ENCODE results near the gene TNFRSF17.
"Not testable (repeated sequence)": the region's sequence is repeated elsewhere in the genome, so short reads cannot be mapped to it uniquely, and the experiment has no call there.

The TNFRSF17 gene

DNA sequence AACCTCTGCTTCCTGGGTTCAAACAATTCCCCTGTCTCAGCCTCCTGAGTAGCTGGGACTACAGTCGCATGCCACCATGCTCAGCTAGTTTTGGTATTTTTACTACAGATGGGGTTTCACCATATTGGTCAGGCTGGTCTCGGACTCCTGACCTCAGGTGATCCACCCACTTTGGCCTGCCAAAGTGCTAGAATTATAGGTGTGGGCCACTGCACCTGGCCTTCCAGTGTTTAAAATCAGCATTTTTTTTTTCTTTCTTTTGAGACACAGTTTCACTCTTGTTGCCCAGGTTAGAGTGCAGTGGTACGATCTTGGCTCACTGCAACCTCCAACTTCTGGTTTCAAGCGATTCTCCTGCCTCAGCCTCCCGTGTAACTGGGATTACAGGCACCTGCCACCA is 5.3 kb downstream of the TNFRSF17 start:
- not testable (repeated sequence) for DNase-seq (ENCODE audit: low read depth)

DNA sequence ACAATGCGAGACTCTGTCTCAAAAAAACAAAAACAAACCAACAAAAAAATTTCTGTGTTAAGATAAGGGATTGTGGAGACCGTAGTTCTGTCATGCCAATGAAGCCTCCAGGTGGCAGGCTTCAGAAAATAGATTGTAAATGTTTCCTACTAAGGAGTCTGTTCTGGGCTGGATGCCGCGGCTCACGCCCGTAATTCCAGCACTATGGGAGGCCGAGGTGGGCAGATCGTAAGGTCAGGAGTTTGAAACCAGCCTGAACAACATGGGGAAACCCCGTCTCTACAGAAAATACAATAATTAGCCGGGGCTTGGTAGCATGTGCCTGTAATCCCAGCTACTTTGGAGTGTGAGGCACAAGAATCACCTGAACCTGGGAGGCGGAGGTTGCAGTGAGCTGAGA is 7.1 kb downstream of the TNFRSF17 start:
- DNase-seq (ENCODE audit: low read depth) = peak; percentile 40

DNA sequence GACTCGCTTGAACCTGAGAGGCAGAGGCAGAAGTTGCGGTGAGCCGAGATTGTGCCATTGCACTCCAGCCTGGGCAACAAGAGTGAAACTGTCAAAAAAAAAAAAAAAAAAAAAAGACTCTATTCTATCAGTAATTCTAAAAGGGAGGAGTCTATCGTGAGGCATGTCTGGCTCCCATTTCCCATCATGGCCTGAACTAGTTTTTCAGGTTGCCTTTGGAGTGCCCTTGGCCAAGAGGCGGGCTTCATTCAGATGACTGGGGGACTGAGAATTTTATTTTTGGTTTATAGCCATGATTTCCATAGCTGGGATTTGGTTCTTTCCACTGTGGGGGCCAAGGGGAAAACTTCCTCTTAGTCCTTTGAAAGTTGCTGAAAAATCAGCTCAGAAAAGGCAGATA is 8.1 kb downstream of the TNFRSF17 start:
- no peak for DNase-seq (ENCODE audit: low read depth)

DNA sequence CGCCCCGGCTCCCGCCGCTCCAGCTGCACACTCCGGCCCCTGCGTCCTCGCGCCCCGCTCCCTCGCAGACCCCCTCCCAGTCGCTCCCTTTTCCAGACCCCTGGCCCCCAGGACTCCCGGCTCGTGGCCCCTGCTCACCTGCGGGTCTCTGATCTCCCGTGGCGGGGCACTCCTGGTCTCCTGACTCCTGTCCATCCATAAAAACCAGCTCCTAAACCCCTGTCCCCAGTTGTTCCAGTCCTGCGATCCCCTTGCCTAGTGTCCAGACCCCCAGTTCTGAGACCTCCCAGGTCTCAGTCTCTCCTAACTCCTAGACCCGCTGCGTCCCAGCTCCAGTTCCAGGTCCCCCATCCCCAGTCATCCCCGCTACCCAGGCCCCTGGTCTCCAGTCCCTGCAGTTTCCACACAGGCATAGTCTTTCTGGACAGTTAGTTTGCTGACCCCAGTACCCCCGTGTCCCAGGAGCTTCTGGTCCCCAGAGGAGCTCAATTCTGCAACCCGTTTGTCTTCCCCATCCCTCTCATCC is 11.9 kb downstream of the TNFRSF17 start:
- DNase-seq (ENCODE audit: low read depth) = no peak

DNA sequence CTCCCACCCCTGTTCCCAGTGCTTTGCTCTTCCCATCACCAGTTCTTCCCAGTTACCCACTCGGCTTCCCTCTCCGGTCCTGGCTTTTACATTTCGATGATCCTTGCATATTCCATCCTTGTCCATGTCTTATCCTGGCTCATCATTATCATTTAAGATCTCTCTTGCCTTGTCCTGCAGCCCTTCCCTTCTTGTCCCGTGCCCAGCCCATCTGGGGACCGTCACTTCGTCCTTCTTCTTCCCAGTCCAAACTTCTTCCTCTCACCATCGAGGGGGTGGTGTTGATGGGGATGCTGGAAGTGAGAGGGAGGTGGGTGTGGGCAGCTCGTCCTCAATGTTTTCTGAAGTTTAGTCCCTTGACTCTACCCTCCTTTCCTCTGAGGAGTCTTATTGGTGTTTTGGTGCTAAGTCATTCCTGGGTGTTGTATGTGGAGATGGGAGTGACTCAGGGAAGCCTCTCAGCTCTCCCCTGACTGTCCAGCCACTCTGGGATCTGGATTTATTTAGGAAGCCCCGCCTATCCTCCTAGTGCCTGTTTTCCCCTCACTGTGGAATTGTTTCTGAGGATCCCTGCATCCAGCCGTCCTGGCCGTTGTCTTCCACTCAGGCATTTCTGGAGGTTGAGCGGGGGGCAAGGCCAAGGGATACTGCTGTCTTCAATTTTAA is 12.5 kb downstream of the TNFRSF17 start:
- peak; percentile 86 for DNase-seq (ENCODE audit: low read depth)

DNA sequence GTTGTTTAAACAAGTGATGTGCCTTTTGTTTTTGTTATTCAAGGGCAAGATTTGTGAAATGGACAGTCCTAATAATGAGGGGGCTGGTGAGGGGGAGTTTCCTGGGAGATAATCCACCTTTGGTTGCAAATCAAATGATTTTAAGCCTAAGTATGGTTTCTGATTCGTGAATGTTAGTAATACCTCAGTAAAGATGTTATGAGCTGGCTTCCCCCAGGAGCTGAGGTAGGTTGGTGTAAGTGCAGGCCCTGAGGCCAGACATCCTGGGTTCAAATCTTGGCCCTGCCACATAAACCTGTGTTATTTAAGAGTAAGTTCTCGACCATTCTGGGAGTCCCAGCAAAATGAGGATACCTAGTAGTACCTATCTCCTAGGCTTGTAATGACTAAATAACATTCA is 13.1 kb downstream of the TNFRSF17 start:
- DNase-seq (ENCODE audit: low read depth) = peak; percentile 5

DNA sequence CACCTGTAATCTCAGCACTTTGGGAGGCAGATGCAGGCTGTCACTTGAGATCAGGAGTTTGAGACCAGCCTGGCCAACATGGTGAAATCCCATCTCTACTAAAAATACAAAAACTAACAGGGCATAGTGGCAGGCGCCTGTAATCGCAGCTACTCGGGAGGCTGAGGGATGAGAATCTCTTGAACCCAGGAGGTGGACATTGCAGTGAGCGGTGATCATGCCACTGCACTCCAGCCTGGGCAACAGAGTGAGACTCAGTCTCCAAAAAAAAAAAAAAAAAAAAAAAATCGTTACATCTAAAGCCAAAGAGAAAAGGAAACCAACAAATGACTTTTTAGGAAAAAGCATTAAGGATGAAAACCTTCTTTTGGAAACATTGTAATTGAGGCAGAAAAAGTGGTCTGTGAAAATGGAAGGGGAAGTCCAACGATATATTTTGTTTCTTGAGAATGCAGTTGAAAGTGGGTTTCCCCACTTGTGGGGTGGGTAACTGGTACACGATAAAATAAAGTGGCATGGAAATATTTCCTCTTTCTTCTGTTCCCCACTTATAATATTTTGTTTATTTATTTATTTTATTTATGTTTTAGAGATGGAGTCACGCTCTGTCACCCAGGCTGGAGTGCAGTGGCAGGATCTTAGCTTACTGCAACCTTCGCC is 14.1 kb downstream of the TNFRSF17 start:
- DNase-seq (ENCODE audit: low read depth) = no peak

DNA sequence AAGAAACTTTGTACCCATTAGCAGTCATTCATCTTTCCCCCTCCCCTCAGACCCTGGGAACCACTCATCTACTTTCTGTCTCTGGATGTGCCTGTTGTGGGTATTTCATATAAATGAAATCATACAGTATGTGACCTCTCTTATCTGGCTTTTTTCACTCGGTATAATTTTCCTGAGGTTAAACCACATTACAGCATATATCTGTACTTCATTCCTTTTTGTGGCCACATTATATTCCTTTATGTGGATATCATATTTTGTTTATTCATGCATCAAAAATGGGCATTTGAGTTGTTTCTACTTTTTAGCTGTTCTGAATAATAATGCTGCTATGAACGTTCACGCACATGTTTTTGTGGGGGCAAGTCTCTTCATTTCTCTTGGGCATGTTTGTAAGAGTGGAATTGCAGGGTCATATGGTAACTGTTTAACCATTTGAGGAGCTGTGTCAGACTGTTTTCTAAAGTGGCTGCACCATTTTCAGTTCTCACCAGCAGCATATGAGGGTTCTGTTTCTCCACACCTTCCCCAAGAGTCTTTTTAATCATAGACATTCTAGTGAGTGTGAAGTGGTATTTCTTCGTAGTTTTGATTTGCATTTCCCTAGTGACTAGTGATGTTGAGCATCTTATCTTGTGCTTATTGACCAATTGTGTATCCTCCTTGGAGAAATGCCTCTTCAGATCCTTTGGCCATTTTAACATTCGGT is 15.3 kb downstream of the TNFRSF17 start:
- DNase-seq (ENCODE audit: low read depth) = no peak

DNA sequence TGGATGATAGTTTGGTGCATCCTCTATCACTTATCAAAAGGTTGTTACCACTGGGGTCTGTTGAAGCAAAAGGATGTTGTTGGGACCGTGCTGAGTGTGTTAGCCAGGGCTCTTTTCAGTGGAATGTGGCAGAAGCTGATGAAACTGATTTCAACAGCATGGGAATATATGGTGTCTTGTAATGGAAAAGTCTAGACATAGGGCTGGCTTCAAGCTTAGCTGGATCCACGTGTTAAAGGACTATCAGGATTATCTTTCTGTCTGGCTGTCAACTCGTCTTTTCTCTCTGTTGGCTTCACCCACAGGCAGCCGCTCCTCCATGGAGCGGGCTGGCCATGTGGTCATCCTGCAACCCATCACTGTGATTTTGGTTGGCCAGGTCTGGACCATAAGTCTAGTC is 20.2 kb downstream of the TNFRSF17 start:
- DNase-seq (ENCODE audit: low read depth) = no peak

DNA sequence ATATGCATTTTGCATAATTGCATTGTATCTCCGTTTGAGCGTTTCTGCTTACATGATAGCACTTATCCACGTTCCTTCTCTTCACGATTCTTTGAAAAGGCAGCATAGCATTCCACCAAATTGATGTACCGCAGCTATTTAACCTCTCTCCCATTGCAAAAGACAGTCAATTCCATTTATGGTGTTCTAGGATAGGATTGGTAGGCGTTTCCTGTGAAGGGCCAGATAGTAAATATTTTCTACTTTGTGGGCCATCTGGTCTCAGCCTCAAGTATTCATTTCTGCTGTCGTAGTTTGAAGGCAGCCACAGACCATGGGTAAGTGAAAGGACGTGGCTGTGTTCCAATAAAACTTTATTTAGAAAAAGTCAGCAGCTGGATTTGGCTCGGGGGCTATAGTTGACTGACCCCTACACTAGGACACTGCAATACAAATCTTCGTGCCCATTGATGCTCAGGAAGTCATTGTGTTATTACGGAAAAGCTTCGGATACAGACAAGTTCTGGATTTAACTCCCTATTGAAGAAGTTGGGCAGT is 21.6 kb downstream of the TNFRSF17 start:
- DNase-seq (ENCODE audit: low read depth) = no peak

DNA sequence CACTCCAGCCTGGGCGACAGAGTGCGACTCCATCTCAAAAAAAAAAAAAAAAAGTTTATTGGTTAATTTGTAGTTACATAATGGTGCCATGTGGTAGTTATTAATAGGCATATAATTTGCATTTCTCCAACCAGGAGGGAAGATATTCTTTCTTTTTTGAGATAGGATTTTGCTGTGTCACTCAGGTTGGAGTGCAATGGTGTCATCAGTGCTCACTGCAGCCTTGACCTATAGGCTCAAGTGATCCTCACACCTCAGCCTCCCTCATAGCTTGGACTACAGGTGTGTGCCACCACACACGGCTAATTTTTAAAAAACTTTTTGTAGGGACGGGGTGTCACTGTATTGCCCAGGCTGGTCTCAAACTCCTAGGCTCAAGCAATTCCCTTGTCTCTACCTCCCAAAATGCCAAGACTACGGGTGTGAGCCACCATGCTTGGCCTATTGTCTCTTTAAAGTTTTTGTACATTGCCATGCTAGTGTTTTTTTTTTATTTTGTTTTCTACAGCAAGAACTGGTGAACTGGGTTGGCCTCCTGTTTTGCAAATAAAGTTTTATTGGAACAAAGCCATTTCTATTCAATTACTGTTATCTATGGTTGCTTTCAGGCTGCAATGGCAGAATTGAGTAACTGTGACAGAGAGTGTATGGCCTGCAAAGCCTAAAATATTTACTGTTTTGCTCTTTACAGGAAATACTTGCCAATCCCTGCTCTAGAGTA is 23.4 kb downstream of the TNFRSF17 start:
- no peak for DNase-seq (ENCODE audit: low read depth)

DNA sequence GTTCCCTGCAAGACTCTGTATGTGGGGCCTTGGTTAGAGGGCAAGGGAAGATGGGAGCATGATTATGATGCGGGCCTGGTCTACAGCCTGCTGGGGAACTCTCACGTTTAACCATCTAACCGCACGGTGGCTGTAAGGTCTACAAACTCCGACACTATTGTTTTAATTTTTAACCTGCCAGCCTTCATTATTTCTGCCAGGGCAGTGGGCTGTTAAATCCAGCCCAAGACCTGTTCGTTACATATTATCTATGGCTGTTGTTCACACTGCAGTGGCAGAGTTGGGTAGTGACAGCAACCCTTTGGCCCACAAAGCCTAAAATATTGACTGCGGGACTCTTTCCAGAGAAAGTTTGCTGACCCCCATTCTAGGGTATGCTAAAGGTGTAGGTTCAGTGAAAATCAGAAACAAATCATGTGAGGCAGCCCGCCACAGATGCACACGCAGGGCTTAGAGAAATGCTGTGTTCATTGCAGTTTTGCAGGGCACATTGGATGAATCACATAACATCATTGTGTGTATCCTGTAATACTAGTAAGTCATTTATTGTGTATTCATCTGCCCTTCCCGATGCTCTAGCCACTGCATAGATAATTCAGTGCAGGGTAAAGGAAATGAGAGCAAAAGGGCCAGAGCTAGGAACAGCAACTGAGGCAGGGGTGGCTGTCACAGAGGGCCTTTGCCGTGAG is 25.8 kb downstream of the TNFRSF17 start:
- DNase-seq (ENCODE audit: low read depth) = no peak

DNA sequence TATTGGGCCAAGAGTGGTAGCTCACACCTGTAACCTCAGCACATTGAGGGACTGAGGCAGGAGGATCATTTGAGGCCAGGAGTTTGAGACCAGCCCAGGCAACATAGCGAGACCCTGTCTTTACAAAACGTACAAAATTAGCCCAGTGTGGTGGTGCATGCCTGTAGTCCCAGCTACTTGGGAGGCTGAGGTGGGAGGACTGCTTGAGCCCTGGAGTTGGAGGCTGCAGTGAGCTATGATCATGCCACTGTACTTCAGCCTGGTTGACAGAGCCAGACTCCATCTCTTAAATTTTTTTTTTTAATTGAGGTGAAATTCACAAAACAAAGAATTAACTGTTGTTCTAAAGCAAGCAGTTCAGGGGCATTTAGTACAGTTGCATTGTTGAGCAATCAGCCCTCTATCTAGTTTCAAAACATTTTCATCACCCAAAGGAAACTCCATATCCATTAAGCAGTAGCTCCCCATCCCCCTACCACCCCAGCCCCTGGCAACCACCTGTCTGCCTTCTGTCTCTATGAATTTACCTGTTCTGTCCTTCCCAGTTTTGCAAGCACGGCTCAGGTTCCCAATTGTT is 27.1 kb downstream of the TNFRSF17 start:
- DNase-seq (ENCODE audit: low read depth) = no peak

DNA sequence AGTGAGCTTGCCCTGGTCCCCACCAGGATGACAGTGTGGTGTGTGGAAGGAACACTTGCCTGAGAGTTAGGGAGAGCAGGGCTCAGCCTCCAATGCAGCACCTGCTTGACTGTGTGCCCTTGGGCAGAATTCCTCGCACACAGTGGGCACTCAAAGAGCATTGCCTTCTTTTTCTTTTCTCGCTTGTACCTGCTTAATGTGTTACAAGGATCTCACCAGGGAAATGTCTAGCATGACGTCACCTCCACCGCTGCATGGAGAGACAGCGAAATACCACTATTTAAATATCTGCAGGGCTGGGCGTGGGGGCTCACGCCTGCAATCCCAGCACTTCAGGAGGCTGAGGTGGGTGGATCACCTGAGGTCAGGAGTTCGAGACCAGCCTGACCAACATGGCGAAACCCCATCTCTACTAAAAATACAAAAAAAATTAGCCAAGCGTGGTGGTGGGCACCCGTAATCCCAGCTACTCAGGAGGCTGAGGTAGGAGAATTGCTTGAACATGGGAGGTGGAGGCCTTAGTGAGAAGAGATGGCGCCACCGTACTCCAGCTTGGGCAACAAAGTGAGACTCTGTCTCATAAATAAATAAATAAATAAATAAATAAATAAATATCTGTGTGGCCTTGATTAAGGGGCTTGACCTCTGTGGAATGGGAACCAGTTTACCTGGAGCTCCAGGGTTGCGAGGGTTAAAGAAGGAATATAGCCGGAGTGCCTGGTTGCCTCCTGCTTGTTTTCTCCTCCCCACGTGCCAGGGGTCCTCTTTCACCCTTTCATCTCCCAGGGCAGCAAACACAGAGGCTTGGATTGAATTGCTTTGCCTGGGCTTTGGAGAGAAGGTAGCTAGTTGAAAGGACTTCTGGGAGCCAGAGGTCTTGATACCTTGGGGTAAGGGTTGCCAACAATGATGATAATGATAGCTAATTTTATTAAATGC is 27.8 kb downstream of the TNFRSF17 start:
- DNase-seq (ENCODE audit: low read depth) = no peak

DNA sequence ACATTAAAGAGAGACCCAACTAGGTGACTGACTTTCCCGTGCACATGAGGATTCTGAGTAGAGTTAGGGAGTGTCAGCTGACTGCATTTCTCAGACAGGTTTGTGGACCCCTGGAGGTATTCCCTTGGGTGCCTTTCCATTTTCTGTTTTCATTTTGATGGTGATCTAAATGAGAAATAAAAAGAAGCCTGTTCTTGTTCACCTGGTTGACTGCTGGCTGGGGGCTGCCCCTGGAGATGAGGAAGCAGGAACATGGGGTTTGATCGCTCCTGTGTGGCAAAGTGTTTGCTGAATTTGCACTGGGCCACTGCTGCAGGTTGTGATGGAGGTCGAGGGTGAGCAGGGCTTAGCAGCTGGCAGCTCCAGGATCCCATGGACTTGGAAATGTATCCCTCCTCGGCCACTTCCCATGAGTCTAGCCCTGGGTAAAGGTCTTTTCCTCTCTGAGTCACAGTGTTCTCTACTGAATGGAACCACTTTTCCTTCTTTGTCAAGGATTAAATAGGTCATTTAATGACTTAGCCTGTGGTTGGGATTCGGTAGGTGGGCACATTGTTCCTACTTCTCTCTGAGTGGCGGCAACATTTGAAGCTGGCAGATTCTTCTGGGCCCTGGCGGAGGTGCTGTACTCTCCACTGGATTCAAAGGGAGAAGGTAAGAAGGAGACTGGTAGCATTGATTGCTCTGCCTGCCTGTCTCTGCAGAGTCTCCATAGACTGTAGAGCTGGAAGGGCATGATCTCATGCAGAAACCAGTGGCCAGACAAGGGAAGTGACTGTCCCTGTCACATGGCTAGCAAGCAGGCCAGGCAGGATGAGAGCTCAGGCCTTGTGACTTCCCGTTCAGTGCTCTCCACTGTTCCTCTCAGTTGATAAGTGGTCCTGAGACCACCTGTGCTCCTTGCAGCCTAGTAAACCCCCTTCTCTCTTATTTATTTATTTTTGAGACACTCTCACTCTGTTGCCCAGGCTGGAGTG is 29.4 kb downstream of the TNFRSF17 start:
- peak; percentile 36 for DNase-seq (ENCODE audit: low read depth)

DNA sequence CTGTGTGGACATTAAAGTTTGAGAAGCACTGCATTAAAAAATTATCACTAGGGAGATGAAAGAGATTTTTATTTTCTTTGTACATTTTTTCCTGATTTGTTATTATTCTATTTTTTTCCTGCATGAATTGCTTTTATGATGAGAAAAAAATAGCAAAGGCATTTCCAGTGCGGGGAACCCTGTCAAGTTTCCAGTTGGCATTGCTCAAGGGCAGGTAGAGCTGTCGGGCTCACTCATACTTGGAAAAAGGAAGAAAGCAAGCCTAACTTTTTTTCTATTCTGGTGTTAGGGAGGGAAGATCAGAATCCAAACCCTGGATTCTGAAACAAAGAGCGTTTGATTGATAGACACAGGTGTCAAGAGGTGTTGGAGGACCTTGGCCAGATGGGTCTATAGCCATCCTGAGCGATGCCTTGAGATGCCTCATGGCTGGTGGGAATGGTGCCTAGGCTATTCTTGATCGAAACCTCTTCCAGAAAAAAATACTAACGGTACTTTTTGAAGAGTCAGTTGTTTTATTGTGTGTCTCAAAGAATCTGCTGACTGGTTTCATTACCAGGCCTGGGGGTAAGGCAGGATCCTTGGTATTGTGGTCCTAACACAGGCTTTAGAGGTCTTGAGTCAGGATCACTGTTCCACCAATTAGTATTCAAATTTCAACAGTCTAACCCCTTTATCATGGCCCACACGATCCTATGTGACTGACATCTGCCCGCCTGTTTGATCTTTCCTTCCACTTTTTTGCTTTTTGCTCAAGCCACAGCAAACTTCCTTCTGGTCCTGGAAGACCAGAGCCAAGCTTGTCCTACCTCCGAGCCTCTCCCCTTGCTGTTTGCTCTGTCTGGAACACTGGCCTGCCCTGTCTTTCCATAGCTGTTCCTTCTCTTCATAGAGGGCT is 31.7 kb downstream of the TNFRSF17 start:
- DNase-seq (ENCODE audit: low read depth) = no peak

DNA sequence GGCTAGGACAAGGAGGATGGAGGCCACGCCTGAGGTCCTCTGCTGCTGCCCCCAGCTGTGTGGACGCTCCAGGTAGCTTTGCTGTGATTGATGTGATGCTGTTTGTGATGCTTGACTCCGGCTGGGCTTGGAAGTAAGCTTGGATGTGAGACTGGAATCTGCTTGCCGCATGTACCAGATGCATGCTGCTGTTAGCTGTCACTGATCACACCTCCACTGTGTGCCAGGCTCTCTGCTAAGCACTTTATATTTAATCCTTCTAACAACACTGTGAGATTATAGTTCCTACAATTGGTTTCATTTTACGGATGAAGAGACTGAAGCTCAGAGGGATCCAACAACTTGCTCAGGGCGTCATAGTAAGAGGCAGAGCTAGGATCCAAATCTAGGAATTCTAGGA is 35.0 kb downstream of the TNFRSF17 start:
- no peak for DNase-seq (ENCODE audit: low read depth)

All from ELR (cell line).